ENCODE data around the gene SCN9A. TPM values are rescaled to one million over a fixed set of nuclear protein-coding genes. Genes with fewer than 3 reads are reported as not detected.

SCN9A gene
- total and polyA plus RNA-seq, 10 of the 15 experiments (the other 5 are each of a cell fraction or from before 2014, with no cell fraction given): 0.04 to 0.08 (median 0.08) TPM; not detected in 7

GRCh38 chr2:166334805-166335204 is 40.9 kb downstream of the SCN9A start:
- DNase-seq (ENCODE audit: low read depth, low spot score) (no peak), ATAC-seq (no peak), FAIRE-seq (no peak)
- RAD21 ChIA-PET (ENCODE audit: unreplicated experiment): no interaction called here
- CTCF ChIA-PET: no interaction called here
- H3K4me3 ChIP-seq: no peak overlapping the region
- no TSS peak for BruUV-seq (replicated peaks)
- no peaks in the 10 kb centered on the region for H3K27me3 ChIP-seq (replicated peaks in 1 of 2; ENCODE audit: control insufficient read depth in 2 of 2, insufficient read depth in 2 of 2, low read length in 1 of 2)
- no peaks in the 10 kb centered on the region for H3K36me3 ChIP-seq (ENCODE audit: control insufficient read depth in 2 of 2, insufficient read depth in 2 of 2, low read length in 1 of 2)
- H3K27ac ChIP-seq (ENCODE audit: control insufficient read depth, insufficient read depth): no peak overlapping the region
- H3K9me3 ChIP-seq (replicated peaks; ENCODE audit: control insufficient read depth, insufficient read depth, low read length): no peaks in the 10 kb centered on the region
- no peaks in the 10 kb centered on the region for H3K79me2 ChIP-seq (ENCODE audit: control insufficient read depth, insufficient read depth, low read length)
- intact Hi-C loops (cut with micrococcal nuclease; ENCODE audit: unreplicated experiment) (no loop called here), in situ Hi-C loops (cut with MboI) (no loop called here)
- H2AFZ ChIP-seq (ENCODE audit: control insufficient read depth, low read depth, low read length): no peak overlapping the region
- no peak overlapping the region for H3K9ac ChIP-seq (ENCODE audit: control insufficient read depth, insufficient read depth, low read length)
- SMC1A ChIA-PET (ENCODE audit: uncharacterized antibody, unreplicated experiment): interaction anchor here (1.0 kb wide), 1 partner anchor 10 kb away, joined by 4 read pairs; no protein-coding TSS in a partner anchor
- TF ChIP-seq, protein P1, sequence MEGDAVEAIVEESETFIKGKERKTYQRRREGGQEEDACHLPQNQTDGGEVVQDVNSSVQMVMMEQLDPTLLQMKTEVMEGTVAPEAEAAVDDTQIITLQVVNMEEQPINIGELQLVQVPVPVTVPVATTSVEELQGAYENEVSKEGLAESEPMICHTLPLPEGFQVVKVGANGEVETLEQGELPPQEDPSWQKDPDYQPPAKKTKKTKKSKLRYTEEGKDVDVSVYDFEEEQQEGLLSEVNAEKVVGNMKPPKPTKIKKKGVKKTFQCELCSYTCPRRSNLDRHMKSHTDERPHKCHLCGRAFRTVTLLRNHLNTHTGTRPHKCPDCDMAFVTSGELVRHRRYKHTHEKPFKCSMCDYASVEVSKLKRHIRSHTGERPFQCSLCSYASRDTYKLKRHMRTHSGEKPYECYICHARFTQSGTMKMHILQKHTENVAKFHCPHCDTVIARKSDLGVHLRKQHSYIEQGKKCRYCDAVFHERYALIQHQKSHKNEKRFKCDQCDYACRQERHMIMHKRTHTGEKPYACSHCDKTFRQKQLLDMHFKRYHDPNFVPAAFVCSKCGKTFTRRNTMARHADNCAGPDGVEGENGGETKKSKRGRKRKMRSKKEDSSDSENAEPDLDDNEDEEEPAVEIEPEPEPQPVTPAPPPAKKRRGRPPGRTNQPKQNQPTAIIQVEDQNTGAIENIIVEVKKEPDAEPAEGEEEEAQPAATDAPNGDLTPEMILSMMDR (IDR thresholded peaks at IDR 0.05 in 2 of 3, conservative IDR thresholded peaks at IDR 0.05 in 1 of 3; ENCODE audit: control insufficient read depth in 2 of 3, extremely low read depth in 1 of 3, insufficient read depth in 1 of 3, low read depth in 3 of 3, low read length in 3 of 3): no peak
- TF ChIP-seq ZBTB11 (CRISPR knock-in tag; IDR thresholded peaks at IDR 0.05) (no peak), BMI1 (IDR thresholded peaks at IDR 0.05; ENCODE audit: borderline replicate concordance) (no peak), ETV6 (conservative IDR thresholded peaks at IDR 0.05 in 1 of 2, IDR thresholded peaks at IDR 0.05 in 1 of 2; ENCODE audit: borderline replicate concordance in 1 of 2, low read depth in 1 of 2) (no peak), EGR1 (IDR thresholded peaks at IDR 0.05; ENCODE audit: borderline replicate concordance in 1 of 2, low read depth in 2 of 2, low read length in 2 of 2) (no peak), KLF5 (IDR thresholded peaks at IDR 0.05; ENCODE audit: partially characterized antibody) (no peak), NFYB (IDR thresholded peaks at IDR 0.05; ENCODE audit: insufficient read depth, low read depth, low read length) (no peak), PAX5 (IDR thresholded peaks at IDR 0.05; ENCODE audit: borderline replicate concordance, low read depth, low read length) (no peak), IRF4 (IDR thresholded peaks at IDR 0.05; ENCODE audit: low read depth, low read length) (no peak), PML (IDR thresholded peaks at IDR 0.05; ENCODE audit: low read length) (no peak)
- POLR2A ChIA-PET: no interaction called here
- H3K4me2 ChIP-seq (ENCODE audit: control insufficient read depth, insufficient read depth): no peak overlapping the region
- no peaks in the 10 kb centered on the region for H4K20me1 ChIP-seq (ENCODE audit: control insufficient read depth, insufficient read depth)
- H3K4me1 ChIP-seq (ENCODE audit: control insufficient read depth, insufficient read depth, low read length): no peaks in the 10 kb centered on the region

All from GM12878 (cell line).